HG03095 (cell line): ENCODE data around the gene OR4E1.
"Not testable (repeated sequence)": the region's sequence is repeated elsewhere in the genome, so short reads cannot be mapped to it uniquely, and the experiment has no call there.

ENCODE experiments used
- ATAC-seq: cut with Tn5 transposase; IDR thresholded peaks from one replicate; pipeline ENCODE4 v1.9.1; 2021; ENCODE audit warnings: moderate library complexity; ENCODE audit not compliant: unreplicated experiment

The OR4E1 gene

DNA sequence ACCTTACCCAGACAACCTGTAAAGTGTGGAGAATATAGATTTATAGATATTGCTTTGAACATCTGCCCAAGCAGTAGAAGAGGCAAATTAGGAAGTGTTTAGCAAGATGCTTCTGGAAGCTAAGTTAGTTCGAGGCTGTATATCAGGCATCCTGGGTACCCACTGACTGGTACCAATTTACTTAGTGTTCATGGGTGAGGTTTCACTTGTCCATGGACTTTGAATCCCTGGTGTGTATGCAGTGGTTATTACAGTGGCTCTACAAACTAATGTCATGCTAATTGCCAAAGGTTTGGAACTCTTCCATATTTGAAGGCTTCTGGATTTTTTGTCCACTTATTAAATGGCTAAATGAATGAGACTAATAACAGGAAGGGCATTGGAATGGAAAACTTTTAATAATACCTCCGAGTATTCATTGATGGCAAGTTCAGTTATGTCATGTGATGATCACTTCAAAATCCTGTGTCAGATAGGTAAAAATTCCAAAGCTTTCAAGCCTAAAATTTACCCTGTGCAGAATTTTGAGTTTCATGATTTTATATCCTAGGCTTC lies 20.2 kb downstream of the OR4E1 start, which contains the start of gene OR4E2:
OR4E2 (plus strand) TSS at position 505 of the 555 bp plus-strand sequence. CDS start 11,248 bp downstream, outside the sequence.
- no peak for ATAC-seq

GRCh38 chr14:21652209-21652808 lies 21.3 kb downstream of the OR4E1 start:
- ATAC-seq, result no peak

DNA sequence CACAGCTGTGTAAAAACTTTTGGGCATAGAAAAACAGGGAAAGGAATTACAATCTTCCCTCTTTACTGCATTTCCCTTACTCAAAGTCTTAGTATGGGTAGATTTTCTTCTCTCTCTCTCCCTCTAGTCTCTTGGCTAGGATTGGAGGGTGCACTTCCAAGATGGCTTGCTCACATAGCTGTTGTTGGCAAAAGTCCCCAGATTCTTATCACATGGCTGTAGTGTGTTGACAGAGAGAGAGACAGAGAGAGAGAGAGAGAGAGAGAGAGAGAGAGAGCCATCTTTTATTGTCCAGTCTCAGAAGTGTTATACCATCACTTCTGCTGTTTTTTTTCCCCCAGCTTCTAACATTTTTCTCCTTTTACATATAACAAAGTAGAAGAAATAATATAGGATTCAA lies 26.2 kb downstream of the OR4E1 start:
- ATAC-seq, result no peak

DNA sequence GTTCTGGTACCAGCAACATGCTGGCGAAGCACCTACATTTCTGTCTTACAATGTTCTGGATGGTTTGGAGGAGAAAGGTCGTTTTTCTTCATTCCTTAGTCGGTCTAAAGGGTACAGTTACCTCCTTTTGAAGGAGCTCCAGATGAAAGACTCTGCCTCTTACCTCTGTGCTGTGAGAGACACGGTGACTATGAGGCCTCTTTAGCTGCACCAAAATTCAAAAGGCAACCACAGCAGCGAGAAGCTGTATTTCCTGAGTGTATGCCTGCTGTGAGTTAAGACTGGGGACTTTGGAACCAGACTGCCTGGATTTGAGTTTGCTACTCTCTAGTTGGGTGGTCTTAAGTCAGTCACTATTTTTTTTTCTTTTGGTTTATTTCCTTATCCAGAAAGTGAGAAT lies 30.2 kb downstream of the OR4E1 start:
- ATAC-seq, result no peak

GRCh38 chr14:21642683-21643082 lies 30.9 kb downstream of the OR4E1 start:
- no peak for ATAC-seq

DNA sequence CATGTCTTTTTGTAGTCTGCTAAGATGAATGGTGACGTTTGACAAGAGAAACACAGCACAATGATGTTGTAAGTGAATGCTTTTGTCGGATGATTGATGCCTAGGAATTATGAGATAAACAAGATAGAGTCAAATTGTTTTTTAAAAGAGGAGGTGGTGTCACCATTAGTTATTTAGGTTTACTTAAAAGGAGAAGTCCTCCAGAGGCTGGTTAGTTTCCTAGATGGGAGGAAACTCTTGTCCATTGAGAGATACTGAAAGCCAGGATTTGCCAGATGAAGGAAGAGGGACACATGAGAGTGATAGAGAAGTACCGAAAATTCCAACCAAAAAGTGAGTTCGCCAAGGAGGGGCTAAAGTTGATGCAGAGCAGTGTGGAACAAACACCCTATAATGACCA lies 38.8 kb downstream of the OR4E1 start, which contains the start of gene OR10G2:
OR10G2 (minus strand) TSS at position 101 of the 400 bp plus-strand sequence; CDS start at position 3, 98 bp downstream.
- no peak for ATAC-seq

- ATAC-seq, result no peak
These were observed 42.5 kb downstream of the OR4E1 start for GRCh38 chr14:21631084-21631483.

- not testable (repeated sequence) for ATAC-seq
These were observed 43.1 kb downstream of the OR4E1 start for GRCh38 chr14:21630503-21630902.

DNA sequence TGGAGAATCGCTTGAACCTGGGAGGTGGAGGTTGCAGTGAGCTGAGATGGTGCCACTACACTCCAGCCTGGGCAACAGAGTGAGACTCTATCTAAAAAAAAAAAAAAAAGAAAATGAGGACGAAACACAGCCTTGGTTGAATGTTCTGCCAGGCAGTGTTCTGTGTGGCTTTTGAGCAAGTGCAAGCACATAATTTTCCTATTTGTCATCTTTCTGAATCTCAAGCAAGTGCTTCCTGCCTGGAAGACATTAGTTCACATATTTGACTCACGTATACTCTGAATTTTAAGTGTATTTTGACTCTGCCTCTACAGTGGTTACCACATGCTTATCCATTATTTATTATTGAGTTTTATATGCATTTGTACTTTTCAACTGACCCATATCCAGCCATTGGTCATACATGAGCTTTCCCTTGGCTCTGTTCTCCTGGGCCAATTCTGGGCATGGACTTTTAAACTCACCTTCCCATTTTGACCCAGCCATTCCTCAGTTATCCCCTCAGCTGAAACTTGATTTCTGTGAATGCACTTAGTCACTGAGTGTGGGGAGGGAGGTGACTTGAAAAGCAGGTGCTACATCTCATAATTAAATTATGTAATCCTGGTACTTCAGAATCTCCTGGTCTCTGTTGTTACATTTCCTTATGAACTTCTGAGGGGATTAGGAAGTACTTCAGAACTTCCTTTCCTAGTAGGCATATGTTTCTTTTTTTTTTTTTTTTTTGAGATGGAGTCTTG lies 47.0 kb downstream of the OR4E1 start:
- ATAC-seq, result no peak
